ENCODE data around the gene TPP2. TPM values are rescaled to one million over a fixed set of nuclear protein-coding genes. Genes with fewer than 3 reads are reported as not detected.

TPP2 gene
- polyA plus RNA-seq, 5 donors, result 38.7 to 80.0 (median 72.9) TPM

GRCh38 chr13:102651392-102651791 lies 54.6 kb downstream of the TPP2 start:
- DNase-seq, result no peak

DNA sequence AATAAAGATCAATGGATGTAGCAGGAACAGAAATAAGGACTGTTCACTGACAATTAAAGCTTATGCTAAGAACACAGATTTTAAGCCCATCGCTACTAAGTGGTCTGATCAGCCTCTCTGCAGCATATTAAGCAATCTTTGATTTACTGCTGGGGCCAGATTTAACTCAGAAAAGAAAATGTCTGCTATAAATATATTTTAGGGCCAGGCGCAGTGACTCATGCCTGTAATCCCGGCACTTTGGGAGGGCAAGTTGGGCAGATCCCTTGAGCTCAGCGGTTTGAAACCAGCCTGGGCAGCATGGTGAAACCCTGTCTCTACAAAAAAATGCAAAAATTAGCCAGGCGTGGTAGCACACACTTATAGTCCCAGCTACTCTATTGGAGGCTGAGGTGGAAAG lies 55.1 kb downstream of the TPP2 start:
- DNase-seq, result no peak

DNA sequence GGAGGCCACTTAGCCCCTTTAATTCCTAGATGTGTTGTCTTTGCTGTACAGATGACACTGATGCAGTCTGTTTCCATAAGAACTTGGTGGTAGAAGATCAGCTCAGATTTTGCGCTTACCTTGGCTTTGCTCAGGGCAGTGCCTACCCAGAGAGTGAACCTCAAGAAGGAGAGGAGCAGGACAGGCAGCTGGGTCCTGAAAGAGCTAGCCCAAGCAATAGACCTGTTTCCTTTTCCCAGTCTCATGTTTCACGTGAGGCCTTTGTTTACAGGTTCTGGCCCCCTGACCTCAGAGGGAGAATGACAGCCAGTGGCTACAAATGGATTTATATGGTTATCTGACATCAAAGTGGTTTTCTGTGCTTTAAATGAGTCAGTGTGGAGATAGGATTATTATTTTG lies 58.0 kb downstream of the TPP2 start:
- DNase-seq, result no peak

GRCh38 chr13:102657630-102658029 lies 60.8 kb downstream of the TPP2 start:
- no peak for DNase-seq

- DNase-seq, result no peak
Measured at GRCh38 chr13:102658660-102659059, 61.9 kb downstream of the TPP2 start.

DNA sequence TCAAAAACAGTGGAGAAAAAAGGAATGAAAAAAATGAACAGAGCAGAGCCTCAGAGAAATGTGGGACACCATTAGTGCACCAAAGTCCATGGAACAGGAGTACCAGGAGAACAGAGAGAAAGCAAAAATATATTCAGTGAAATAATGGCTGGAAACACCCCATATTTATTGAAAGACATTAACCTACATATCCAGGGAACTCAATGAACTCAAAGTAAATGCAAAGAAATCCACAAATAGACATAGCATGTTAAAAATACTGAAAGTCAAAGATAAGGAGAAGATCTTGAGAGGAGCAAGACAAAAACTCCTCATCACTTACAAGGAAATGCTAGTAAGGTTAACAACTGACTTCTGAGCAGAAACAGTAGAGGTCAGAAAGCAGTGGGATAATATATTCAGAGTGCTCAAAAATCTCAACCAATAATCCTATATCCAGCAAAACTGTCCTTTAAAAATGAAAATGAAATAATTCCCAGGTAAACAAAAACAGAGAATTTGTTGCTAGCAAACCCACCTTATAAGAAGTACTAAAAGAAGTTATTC lies 62.5 kb downstream of the TPP2 start:
- DNase-seq, result no peak

DNA sequence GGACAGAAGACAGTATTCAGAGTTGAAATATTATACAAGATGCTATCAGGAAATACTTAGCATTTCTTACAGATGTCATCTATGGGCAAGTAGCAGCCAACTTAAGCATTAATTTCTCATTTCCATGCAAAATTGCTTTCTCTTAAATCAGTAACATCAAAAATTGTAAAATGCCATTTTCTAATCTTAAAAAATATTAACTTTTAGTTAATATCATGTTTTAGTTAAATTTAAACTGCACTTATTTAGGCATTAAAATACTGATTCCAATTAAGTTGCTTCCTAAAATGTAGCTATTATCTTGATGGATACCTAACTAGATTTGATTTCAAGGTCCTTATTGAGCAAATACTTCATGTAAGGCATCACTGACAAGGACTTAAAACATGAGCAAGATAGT lies 70.2 kb downstream of the TPP2 start:
- no peak for DNase-seq

DNA sequence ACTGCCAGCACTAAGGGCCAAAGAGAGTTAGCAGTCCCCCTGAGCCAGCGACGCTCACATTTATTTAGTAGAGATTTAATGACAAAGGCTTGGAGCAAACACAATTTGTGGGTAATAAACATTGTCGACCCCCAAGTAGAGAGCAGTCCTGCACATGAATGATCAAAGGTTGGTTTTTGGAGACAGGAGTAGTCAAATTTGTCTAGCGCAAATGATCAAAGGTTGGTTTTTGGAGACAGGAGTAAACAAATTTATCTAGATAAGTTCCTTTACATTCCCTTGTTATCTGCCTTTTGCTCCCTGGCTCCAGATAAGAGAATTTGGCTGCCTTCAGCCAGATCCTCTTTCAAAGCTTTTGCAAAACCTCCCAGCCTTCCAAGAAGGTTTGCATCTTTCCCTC lies 71.1 kb downstream of the TPP2 start:
- DNase-seq, result no peak

GRCh38 chr13:102670130-102670529 lies 73.3 kb downstream of the TPP2 start:
- DNase-seq, result no peak

GRCh38 chr13:102675115-102675514 lies 78.3 kb downstream of the TPP2 start:
- no peak for DNase-seq

- no peak for DNase-seq
Measured at GRCh38 chr13:102677122-102677521, 80.3 kb downstream of the TPP2 start.

GRCh38 chr13:102678339-102679107 lies 81.7 kb downstream of the TPP2 start:
- no peak for DNase-seq

DNA sequence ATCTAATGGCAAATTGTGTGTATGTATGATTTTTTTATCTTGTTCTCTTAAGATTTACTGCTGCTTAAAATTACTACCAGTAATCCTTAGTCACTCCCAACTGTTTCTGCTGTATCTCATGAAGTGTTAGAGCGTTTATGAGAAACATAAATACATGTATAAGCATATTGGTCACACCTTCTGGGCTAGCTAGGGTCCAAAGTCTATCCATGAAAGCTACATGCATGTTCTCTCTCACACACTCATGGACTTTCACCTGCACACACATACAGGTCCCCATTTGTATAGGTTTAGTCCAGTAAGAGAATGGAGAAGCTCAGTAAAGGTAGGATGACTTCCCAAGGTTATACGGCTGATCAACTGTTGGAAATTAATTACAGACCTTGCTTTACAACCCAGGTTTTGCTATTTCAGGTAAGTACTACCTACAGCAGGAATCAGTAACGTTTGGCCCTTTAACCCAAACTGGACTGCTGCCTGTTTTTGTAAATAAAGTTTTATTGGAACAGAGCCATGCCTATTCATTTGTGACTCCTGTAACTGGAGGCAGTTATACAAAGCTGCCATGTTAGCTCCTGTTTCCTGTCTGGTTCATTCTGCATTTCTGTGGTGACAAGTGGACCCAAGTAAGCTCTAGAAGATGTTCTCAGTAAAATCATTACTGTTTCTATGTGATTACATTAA lies 82.8 kb downstream of the TPP2 start:
- no peak for DNase-seq

DNA sequence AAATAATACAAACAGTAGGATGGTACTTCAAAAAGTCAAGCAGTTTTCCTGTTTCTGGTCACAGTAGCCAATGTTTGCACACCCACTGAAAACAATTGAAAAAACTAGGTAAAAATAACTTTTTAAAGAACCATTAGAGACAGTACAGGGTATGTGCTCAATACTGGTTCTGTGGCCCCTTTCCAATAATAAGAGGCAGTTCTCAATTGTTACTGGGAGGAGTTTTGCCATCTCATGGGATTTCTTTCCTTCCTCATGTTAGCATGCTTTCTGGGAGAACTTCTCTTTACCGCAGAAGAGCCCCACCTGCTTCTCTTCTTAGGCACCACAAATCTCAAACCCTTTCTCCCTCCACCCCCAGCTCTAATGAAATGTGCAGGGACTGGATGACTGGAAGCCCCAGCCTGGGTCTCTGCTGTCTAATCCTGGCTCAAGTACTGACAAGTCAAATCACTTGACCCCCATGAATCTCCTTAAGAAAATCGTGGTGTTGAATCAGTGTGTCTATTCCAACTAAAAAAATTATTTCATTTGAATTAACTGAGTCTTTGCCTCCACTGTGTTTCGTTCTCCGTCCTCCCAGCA lies 83.4 kb downstream of the TPP2 start:
- DNase-seq, result no peak

- no peak for DNase-seq
Measured at GRCh38 chr13:102680842-102681740, 84.3 kb downstream of the TPP2 start.

GRCh38 chr13:102682211-102682610 lies 85.4 kb downstream of the TPP2 start:
- no peak for DNase-seq

DNA sequence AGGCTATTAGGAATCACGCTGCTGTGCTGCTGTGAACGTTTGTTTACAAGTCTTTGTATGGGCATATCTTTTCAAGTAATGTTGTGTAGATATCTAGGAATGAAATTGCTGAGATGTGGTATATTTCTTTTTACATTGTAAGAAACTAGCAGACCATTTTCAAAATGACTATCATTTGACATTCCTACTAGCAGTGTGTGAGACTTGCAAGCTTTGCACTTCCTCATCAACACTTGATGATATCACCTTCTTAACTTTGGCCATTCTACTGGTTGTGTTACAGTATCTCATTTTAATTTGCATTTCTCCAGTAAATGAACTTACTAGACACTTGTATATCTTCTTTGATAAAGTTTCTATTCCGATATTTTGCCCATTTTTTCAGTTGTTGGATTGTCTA lies 85.9 kb downstream of the TPP2 start:
- DNase-seq, result no peak

- DNase-seq, result no peak
Measured at GRCh38 chr13:102683637-102684036, 86.9 kb downstream of the TPP2 start.

DNA sequence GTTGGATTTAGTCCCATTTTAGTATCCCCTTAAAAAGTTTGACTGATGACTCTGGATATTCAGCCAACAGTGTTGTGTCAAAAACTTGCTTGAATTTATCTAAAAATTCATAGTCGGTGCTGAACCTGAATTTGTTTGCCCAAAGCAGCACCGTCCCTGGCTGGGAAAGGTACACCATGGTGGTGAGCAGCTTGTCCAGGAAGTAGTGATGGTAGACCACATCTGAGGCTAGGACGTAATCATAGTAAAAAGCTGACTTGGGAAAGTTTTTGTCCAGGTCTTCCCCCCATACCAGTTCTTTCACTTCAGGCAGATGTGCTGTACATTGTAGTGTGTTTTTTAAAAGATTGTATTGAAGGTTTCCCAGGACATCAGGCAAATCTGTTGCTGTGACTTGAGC lies 89.2 kb downstream of the TPP2 start:
- no peak for DNase-seq

DNA sequence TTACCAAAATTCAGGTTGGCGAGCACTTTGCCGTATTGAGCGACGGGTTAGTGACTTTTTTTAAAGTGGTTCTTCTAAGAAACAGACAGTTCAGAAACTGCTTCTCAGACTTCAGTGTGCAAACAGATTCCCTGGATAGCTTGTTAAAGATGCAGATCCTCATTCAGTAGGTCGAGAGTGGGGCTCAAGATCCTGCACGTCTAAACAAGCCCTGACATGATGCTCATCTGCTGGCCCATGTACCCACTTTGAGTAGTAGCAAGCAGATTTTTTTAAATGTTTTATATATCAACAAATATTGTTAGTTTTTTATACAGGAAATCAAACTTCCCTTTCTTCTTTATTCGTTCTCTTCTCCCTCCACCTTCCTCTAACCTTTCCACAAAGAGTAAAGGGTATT lies 90.7 kb downstream of the TPP2 start:
- DNase-seq, result no peak

- no peak for DNase-seq
Measured at GRCh38 chr13:102688306-102688973, 91.7 kb downstream of the TPP2 start.
